HG02642 (cell line): ENCODE measurements around the gene TKFC.
"Not testable (repeated sequence)": the region's sequence is repeated elsewhere in the genome, so short reads cannot be mapped to it uniquely, and the experiment has no call there.

ENCODE experiments used
- ATAC-seq: cut with Tn5 transposase; IDR thresholded peaks from one replicate; pipeline ENCODE4 v1.9.1; 2021; ENCODE audit warnings: mild to moderate bottlenecking; ENCODE audit not compliant: unreplicated experiment, poor library complexity

The TKFC gene

GRCh38 chr11:61362542-61362875 lies 29.5 kb downstream of the TKFC start:
- no peak for ATAC-seq

GRCh38 chr11:61364012-61364675 lies 31.1 kb downstream of the TKFC start:
- ATAC-seq = no peak

- no peak for ATAC-seq
Observed at GRCh38 chr11:61367406-61367805, 34.4 kb downstream of the TKFC start.

GRCh38 chr11:61368646-61369045 lies 35.6 kb downstream of the TKFC start:
- no peak for ATAC-seq

GRCh38 chr11:61369372-61370348 lies 36.6 kb downstream of the TKFC start:
- ATAC-seq = peak; percentile 54

- ATAC-seq = no peak
Observed at GRCh38 chr11:61370349-61371005, 37.4 kb downstream of the TKFC start.

- no peak for ATAC-seq
Observed at GRCh38 chr11:61372659-61373420, 39.8 kb downstream of the TKFC start.

- ATAC-seq = no peak
Observed at GRCh38 chr11:61375761-61376108, 42.7 kb downstream of the TKFC start.

GRCh38 chr11:61377461-61378160 lies 44.6 kb downstream of the TKFC start:
- ATAC-seq = no peak

GRCh38 chr11:61378713-61379313 lies 45.8 kb downstream of the TKFC start:
- ATAC-seq = no peak

- ATAC-seq = no peak
Observed at GRCh38 chr11:61380884-61381283, 47.9 kb downstream of the TKFC start.

GRCh38 chr11:61383859-61384258 lies 50.8 kb downstream of the TKFC start:
- ATAC-seq = not testable (repeated sequence)

- no peak for ATAC-seq
Observed at GRCh38 chr11:61384271-61385242, 51.5 kb downstream of the TKFC start.

- ATAC-seq = no peak
Observed at GRCh38 chr11:61390161-61390560, 57.1 kb downstream of the TKFC start.

- ATAC-seq = no peak
Observed at GRCh38 chr11:61392981-61393595, 60.1 kb downstream of the TKFC start.
